ENCODE results near the gene PAPPA2. TPM values are rescaled to one million over a fixed set of nuclear protein-coding genes. Genes with fewer than 3 reads are reported as not detected.

Gene PAPPA2
- total and polyA plus RNA-seq, 2 of the 8 experiments (the other 6 are each of a cell fraction or from before 2014, with no cell fraction given), result 0.08 to 0.88 TPM

GRCh38 chr1:176494436-176494835 is 31.5 kb downstream of the PAPPA2 start:
- no peak overlapping the region for H3K56ac ChIP-seq (replicated peaks; ENCODE audit: insufficient read length, low read depth, low read length)

More at GRCh38 chr1:176494436-176494835, 31.5 kb downstream of the PAPPA2 start:
- Histone ChIP-seq H3K27ac (ENCODE audit: low read depth, low read length) (no peak overlapping the region), H2AK5ac (ENCODE audit: low read depth, low read length) (no peak overlapping the region), H2BK12ac (ENCODE audit: low read depth, low read length) (no peak overlapping the region), H4K5ac (ENCODE audit: insufficient read length, low read depth, low read length) (no peak overlapping the region), H3K18ac (ENCODE audit: extremely low read depth, low read length) (no peak overlapping the region), H3K9me3 (ENCODE audit: insufficient read depth in 2 of 2, low read depth in 1 of 2, low read length in 1 of 2) (no peaks in the 10 kb centered on the region), H4K20me1 (replicated peaks in 1 of 2; ENCODE audit: control insufficient read depth in 1 of 2, insufficient read depth in 2 of 2, low read length in 2 of 2) (no peaks in the 10 kb centered on the region), H3K79me2 (ENCODE audit: control insufficient read depth in 1 of 2, insufficient read depth in 2 of 2, low read length in 2 of 2) (no peaks in the 10 kb centered on the region), H3K14ac (ENCODE audit: insufficient read length) (no peak overlapping the region), H2BK120ac (replicated peaks; ENCODE audit: low read depth, low read length) (no peak overlapping the region), H2BK20ac (ENCODE audit: low read length) (no peak overlapping the region), H2BK5ac (ENCODE audit: low read depth, low read length) (no peak overlapping the region), H2BK15ac (ENCODE audit: low read length) (no peak overlapping the region), H3K23me2 (ENCODE audit: low read depth, low read length) (no peaks in the 10 kb centered on the region), H4K91ac (replicated peaks; ENCODE audit: insufficient read length, low read length) (no peak overlapping the region), H2AFZ (ENCODE audit: low read length) (no peak overlapping the region), H3K4me3 (ENCODE audit: extremely low read depth in 1 of 4, insufficient read depth in 2 of 4, low read depth in 3 of 4, low read length in 4 of 4) (no peak overlapping the region), H3K4ac (replicated peaks; ENCODE audit: insufficient read length, low read depth, low read length) (no peak overlapping the region), H4K8ac (ENCODE audit: extremely low read depth, insufficient read depth, low read length) (no peak overlapping the region), H3K4me2 (ENCODE audit: insufficient read depth in 1 of 2, low read depth in 2 of 2, low read length in 2 of 2) (no peak overlapping the region), H3K4me1 (replicated peaks in 1 of 4; ENCODE audit: control insufficient read depth in 3 of 4, insufficient read depth in 4 of 4, low read length in 3 of 4) (no peaks in the 10 kb centered on the region), H3K23ac (ENCODE audit: insufficient read length) (no peak overlapping the region), H3K27me3 (replicated peaks in 1 of 4; ENCODE audit: control insufficient read depth in 3 of 4, extremely low read depth in 1 of 4, insufficient read depth in 3 of 4, low read length in 3 of 4) (no peaks in the 10 kb centered on the region), H3K9ac (replicated peaks in 1 of 4; ENCODE audit: extremely low read depth in 1 of 4, low read depth in 3 of 4, low read length in 3 of 4) (no peak overlapping the region), H3K79me1 (ENCODE audit: low read depth, low read length) (no peaks in the 10 kb centered on the region), H3K36me3 (ENCODE audit: control insufficient read depth in 2 of 4, insufficient read depth in 4 of 4, low read length in 3 of 4) (no peaks in the 10 kb centered on the region)
- DNase-seq (ENCODE audit: low read depth in 1 of 2, low spot score in 2 of 2), result no peak
- TF ChIP-seq CHD1 (IDR thresholded peaks at IDR 0.05; ENCODE audit: low read depth, low read length) (no peak), SUZ12 (IDR thresholded peaks at IDR 0.05; ENCODE audit: low read length) (no peak), YY1 (IDR thresholded peaks at IDR 0.05; ENCODE audit: low read depth, low read length) (no peak), SRF (IDR thresholded peaks at IDR 0.05; ENCODE audit: low read depth, low read length) (no peak), POLR2A (IDR thresholded peaks at IDR 0.05; ENCODE audit: control extremely low read depth in 1 of 2, low read depth in 2 of 2, low read length in 2 of 2) (no peak), TAF7 (optimal IDR thresholded peaks at IDR 0.05; ENCODE audit: borderline replicate concordance, low read depth, low read length) (no peak), TBP (IDR thresholded peaks at IDR 0.05; ENCODE audit: low read depth, low read length) (no peak), FOSL1 (IDR thresholded peaks at IDR 0.05; ENCODE audit: insufficient read depth, low read depth, low read length) (no peak), JUN (IDR thresholded peaks at IDR 0.05; ENCODE audit: low read depth, low read length) (no peak)
- TF ChIP-seq, protein P1, sequence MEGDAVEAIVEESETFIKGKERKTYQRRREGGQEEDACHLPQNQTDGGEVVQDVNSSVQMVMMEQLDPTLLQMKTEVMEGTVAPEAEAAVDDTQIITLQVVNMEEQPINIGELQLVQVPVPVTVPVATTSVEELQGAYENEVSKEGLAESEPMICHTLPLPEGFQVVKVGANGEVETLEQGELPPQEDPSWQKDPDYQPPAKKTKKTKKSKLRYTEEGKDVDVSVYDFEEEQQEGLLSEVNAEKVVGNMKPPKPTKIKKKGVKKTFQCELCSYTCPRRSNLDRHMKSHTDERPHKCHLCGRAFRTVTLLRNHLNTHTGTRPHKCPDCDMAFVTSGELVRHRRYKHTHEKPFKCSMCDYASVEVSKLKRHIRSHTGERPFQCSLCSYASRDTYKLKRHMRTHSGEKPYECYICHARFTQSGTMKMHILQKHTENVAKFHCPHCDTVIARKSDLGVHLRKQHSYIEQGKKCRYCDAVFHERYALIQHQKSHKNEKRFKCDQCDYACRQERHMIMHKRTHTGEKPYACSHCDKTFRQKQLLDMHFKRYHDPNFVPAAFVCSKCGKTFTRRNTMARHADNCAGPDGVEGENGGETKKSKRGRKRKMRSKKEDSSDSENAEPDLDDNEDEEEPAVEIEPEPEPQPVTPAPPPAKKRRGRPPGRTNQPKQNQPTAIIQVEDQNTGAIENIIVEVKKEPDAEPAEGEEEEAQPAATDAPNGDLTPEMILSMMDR (IDR thresholded peaks at IDR 0.05; ENCODE audit: control extremely low read depth in 1 of 3, insufficient read depth in 1 of 3, low read depth in 1 of 3, low read length in 3 of 3), result no peak
- ChIA-PET POLR2A (ENCODE audit: partially characterized antibody) (no interaction called here), CTCF (ENCODE audit: partially characterized antibody) (interaction anchor here (1.0 to 1.4 kb wide), 2 partner anchors 26 to 350 kb away, joined by 3 to 4 read pairs; no protein-coding TSS in a partner anchor)
- 82% methylated on average over 5 of the region's 5 CpGs; no CpG with 5 or more reads in 1 of the 2 experiments for WGBS, 2 experiments (ENCODE audit: extremely low coverage in 1 of 2, insufficient coverage in 1 of 2, insufficient read length in 1 of 2, insufficient replicate concordance in 2 of 2, low coverage in 1 of 2, low lambda C conversion rate in 2 of 2, missing lambda C conversion rate in 1 of 2)
- FAIRE-seq, result no peak
